ENCODE data around the gene ST14. TPM values are rescaled to one million over a fixed set of nuclear protein-coding genes. Genes with fewer than 3 reads are reported as not detected.

Gene ST14
- polyA plus RNA-seq, 1 experiment = not detected

GRCh38 chr11:130181295-130182272 is 22.0 kb downstream of the ST14 start:
- DNase-seq (ENCODE audit: low read depth) = no peak
- CTCF ChIA-PET = interaction anchor here (0.8 kb wide), 1 partner anchor 31 kb away, joined by 3 read pairs; no protein-coding TSS in a partner anchor
- Histone ChIP-seq H3K4me3 (ENCODE audit: low read depth, low read length) (no peak overlapping the region), H3K27me3 (ENCODE audit: control insufficient read depth, insufficient read depth, low read length) (peaks cover 9% of the 10 kb centered on the region), H3K36me3 (ENCODE audit: control insufficient read depth, insufficient read depth, low read length) (no peaks in the 10 kb centered on the region)
- TF ChIP-seq, protein P1, sequence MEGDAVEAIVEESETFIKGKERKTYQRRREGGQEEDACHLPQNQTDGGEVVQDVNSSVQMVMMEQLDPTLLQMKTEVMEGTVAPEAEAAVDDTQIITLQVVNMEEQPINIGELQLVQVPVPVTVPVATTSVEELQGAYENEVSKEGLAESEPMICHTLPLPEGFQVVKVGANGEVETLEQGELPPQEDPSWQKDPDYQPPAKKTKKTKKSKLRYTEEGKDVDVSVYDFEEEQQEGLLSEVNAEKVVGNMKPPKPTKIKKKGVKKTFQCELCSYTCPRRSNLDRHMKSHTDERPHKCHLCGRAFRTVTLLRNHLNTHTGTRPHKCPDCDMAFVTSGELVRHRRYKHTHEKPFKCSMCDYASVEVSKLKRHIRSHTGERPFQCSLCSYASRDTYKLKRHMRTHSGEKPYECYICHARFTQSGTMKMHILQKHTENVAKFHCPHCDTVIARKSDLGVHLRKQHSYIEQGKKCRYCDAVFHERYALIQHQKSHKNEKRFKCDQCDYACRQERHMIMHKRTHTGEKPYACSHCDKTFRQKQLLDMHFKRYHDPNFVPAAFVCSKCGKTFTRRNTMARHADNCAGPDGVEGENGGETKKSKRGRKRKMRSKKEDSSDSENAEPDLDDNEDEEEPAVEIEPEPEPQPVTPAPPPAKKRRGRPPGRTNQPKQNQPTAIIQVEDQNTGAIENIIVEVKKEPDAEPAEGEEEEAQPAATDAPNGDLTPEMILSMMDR (IDR thresholded peaks at IDR 0.05; ENCODE audit: insufficient read depth, low read depth, low read length) = no peak
- POLR2A ChIA-PET = no interaction called here

DNA sequence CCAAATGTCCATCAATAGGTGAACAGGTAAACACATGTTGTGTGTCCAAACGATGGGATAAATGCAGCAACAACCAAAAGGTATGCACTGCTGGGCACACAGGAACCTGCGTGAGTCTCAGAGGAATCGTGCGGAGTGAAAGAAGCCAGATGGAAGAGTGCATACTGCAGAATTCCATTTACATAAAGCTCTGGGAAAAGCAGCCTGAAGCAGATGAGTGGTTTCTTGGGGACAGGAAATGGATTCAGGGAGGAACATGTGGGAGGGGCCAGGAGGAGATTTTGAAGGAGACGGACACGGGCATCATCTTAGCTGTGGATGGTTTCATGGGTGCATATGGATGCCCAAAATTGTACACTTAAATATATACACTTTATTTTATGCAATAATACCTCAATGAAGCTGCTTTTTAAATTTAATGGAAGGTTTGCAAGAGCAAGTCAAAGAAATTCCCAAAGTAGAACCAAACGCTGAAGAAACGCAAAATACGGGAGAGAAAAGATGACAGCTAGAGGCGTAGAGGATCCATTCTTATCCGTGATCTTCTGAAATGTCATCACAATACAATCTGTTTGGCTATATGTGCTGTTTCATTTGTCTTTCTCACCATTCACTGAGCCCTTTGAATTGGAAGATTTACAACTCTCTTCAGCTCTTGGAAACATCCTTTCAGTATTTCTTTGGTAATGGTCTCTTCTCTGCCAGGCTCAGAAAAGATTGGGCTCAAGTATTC is 24.5 kb downstream of the ST14 start:
- TF ChIP-seq, protein P1 (IDR thresholded peaks at IDR 0.05; ENCODE audit: insufficient read depth, low read depth, low read length) = no peak
- ChIA-PET CTCF (interaction anchor here (0.8 to 2.1 kb wide), 2 partner anchors 10 to 29 kb away, joined by 3 to 4 read pairs; no protein-coding TSS in a partner anchor), POLR2A (no interaction called here)
- Histone ChIP-seq H3K27me3 (ENCODE audit: control insufficient read depth, insufficient read depth, low read length) (peaks cover 11% of the 10 kb centered on the region), H3K36me3 (ENCODE audit: control insufficient read depth, insufficient read depth, low read length) (no peaks in the 10 kb centered on the region), H3K4me3 (ENCODE audit: low read depth, low read length) (no peak overlapping the region)
- DNase-seq (ENCODE audit: low read depth) = no peak

GRCh38 chr11:130187096-130187495 is 27.5 kb downstream of the ST14 start:
- POLR2A ChIA-PET = no interaction called here
- H3K36me3 ChIP-seq (ENCODE audit: control insufficient read depth, insufficient read depth, low read length) = no peaks in the 10 kb centered on the region
- DNase-seq (ENCODE audit: low read depth) = no peak
- CTCF ChIA-PET = no interaction called here
- no peak overlapping the region for H3K4me3 ChIP-seq (ENCODE audit: low read depth, low read length)
- peaks cover 5% of the 10 kb centered on the region; the same call in 1 of the 2 replicates for H3K27me3 ChIP-seq (ENCODE audit: control insufficient read depth, insufficient read depth, low read length)
- TF ChIP-seq, protein P1 (IDR thresholded peaks at IDR 0.05; ENCODE audit: insufficient read depth, low read depth, low read length) = no peak

- DNase-seq (ENCODE audit: low read depth) = no peak
- TF ChIP-seq, protein P1 (IDR thresholded peaks at IDR 0.05; ENCODE audit: insufficient read depth, low read depth, low read length) = no peak
- Histone ChIP-seq H3K27me3 (ENCODE audit: control insufficient read depth, insufficient read depth, low read length) (peaks cover 5% of the 10 kb centered on the region; the same call in 1 of the 2 replicates), H3K36me3 (ENCODE audit: control insufficient read depth, insufficient read depth, low read length) (no peaks in the 10 kb centered on the region), H3K4me3 (ENCODE audit: low read depth, low read length) (no peak overlapping the region)
- ChIA-PET CTCF (no interaction called here), POLR2A (no interaction called here)
Measured at GRCh38 chr11:130188047-130188446, 28.5 kb downstream of the ST14 start.

Measured in BJ (cell line).